ENCODE measurements around the gene BMP5. TPM values are rescaled to one million over a fixed set of nuclear protein-coding genes. Genes with fewer than 3 reads are reported as not detected.

Gene BMP5
- total RNA-seq, 1 donor from 2014 or later, result 0.50 TPM

DNA sequence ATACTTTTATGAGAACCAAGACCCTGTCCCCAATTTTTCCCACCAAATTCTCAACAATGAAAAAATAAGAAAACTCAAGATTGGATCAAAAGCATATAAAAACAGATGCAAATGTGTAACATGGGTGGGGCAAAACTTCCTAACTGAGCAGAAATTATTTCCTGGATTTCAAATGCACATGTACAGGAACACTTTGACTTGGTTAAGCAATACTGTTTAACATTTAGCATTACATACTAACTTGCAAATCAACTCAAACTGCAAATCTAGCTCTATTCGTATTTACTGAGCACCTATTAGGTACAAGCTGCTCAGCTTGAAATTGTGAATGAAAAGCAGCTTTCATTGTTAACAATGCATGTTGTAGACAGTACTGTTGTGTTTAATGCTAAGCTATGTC, 40.2 kb downstream of the BMP5 start:
- Histone ChIP-seq H3K9ac (ENCODE audit: low read length) (no peak overlapping the region), H3K4me3 (ENCODE audit: insufficient read depth, low read depth, low read length) (no peak overlapping the region), H3K9me3 (ENCODE audit: insufficient read depth, low read depth, low read length) (no peaks in the 10 kb centered on the region), H2AFZ (ENCODE audit: low read depth, low read length) (no peak overlapping the region), H3K79me2 (ENCODE audit: insufficient read depth, low read length) (no peaks in the 10 kb centered on the region), H3K4me1 (ENCODE audit: insufficient read depth, low read length) (no peaks in the 10 kb centered on the region), H3K27me3 (ENCODE audit: insufficient read depth, low read length) (no peaks in the 10 kb centered on the region), H3K4me2 (ENCODE audit: low read length) (no peak overlapping the region), H3K27ac (ENCODE audit: low read depth, low read length) (no peak overlapping the region), H3K36me3 (ENCODE audit: insufficient read depth, low read length) (no peaks in the 10 kb centered on the region), H4K20me1 (ENCODE audit: insufficient read depth, low read length) (no peaks in the 10 kb centered on the region)
- no peaks in the 10 kb centered on the region for H3K9me3 Mint-ChIP-seq (ENCODE audit: unreplicated experiment)
- H3K27me3 Mint-ChIP-seq (ENCODE audit: low read depth, unreplicated experiment), result no peaks in the 10 kb centered on the region
- FAIRE-seq (no peak), DNase-seq (ENCODE audit: low read depth) (no peak)
- H3K4me1 Mint-ChIP-seq (ENCODE audit: low read depth, unreplicated experiment), result no peaks in the 10 kb centered on the region
- no peak for TF ChIP-seq EZH2 (IDR thresholded peaks at IDR 0.05; ENCODE audit: insufficient read depth, low read length)
- TF ChIP-seq, protein P1, sequence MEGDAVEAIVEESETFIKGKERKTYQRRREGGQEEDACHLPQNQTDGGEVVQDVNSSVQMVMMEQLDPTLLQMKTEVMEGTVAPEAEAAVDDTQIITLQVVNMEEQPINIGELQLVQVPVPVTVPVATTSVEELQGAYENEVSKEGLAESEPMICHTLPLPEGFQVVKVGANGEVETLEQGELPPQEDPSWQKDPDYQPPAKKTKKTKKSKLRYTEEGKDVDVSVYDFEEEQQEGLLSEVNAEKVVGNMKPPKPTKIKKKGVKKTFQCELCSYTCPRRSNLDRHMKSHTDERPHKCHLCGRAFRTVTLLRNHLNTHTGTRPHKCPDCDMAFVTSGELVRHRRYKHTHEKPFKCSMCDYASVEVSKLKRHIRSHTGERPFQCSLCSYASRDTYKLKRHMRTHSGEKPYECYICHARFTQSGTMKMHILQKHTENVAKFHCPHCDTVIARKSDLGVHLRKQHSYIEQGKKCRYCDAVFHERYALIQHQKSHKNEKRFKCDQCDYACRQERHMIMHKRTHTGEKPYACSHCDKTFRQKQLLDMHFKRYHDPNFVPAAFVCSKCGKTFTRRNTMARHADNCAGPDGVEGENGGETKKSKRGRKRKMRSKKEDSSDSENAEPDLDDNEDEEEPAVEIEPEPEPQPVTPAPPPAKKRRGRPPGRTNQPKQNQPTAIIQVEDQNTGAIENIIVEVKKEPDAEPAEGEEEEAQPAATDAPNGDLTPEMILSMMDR (IDR thresholded peaks at IDR 0.05; ENCODE audit: insufficient read depth, low read depth, low read length), result no peak
- H3K36me3 Mint-ChIP-seq (ENCODE audit: low read depth, unreplicated experiment), result no peaks in the 10 kb centered on the region
- no peak overlapping the region for H3K27ac Mint-ChIP-seq (ENCODE audit: unreplicated experiment)
- no peak overlapping the region for H3K4me3 Mint-ChIP-seq (ENCODE audit: unreplicated experiment)

- H3K27me3 ChIP-seq (ENCODE audit: insufficient read depth, low read length), result no peaks in the 10 kb centered on the region
- H3K9me3 ChIP-seq (ENCODE audit: insufficient read depth, low read depth, low read length), result no peaks in the 10 kb centered on the region
- no peaks in the 10 kb centered on the region for H3K4me1 ChIP-seq (ENCODE audit: insufficient read depth, low read length)
- Mint-ChIP-seq H3K4me3 (ENCODE audit: unreplicated experiment) (no peak overlapping the region), H3K4me1 (ENCODE audit: low read depth, unreplicated experiment) (no peaks in the 10 kb centered on the region), H3K27ac (ENCODE audit: unreplicated experiment) (no peak overlapping the region), H3K36me3 (ENCODE audit: low read depth, unreplicated experiment) (no peaks in the 10 kb centered on the region), H3K9me3 (ENCODE audit: unreplicated experiment) (no peaks in the 10 kb centered on the region), H3K27me3 (ENCODE audit: low read depth, unreplicated experiment) (no peaks in the 10 kb centered on the region)
- H3K9ac ChIP-seq (ENCODE audit: low read length), result no peak overlapping the region
- no peaks in the 10 kb centered on the region for H3K36me3 ChIP-seq (ENCODE audit: insufficient read depth, low read length)
- H3K27ac ChIP-seq (ENCODE audit: low read depth, low read length), result no peak overlapping the region
- TF ChIP-seq EZH2 (IDR thresholded peaks at IDR 0.05; ENCODE audit: insufficient read depth, low read length), result no peak
- TF ChIP-seq, protein P1 (IDR thresholded peaks at IDR 0.05; ENCODE audit: insufficient read depth, low read depth, low read length), result no peak
- no peak overlapping the region for H3K4me2 ChIP-seq (ENCODE audit: low read length)
- FAIRE-seq, result no peak
- H4K20me1 ChIP-seq (ENCODE audit: insufficient read depth, low read length), result no peaks in the 10 kb centered on the region
- H3K79me2 ChIP-seq (ENCODE audit: insufficient read depth, low read length), result no peaks in the 10 kb centered on the region
- H2AFZ ChIP-seq (ENCODE audit: low read depth, low read length), result no peak overlapping the region
- no peak for DNase-seq (ENCODE audit: low read depth)
- no peak overlapping the region for H3K4me3 ChIP-seq (ENCODE audit: insufficient read depth, low read depth, low read length)
These were observed 42.1 kb downstream of the BMP5 start for GRCh38 chr6:55833284-55833683.

DNA sequence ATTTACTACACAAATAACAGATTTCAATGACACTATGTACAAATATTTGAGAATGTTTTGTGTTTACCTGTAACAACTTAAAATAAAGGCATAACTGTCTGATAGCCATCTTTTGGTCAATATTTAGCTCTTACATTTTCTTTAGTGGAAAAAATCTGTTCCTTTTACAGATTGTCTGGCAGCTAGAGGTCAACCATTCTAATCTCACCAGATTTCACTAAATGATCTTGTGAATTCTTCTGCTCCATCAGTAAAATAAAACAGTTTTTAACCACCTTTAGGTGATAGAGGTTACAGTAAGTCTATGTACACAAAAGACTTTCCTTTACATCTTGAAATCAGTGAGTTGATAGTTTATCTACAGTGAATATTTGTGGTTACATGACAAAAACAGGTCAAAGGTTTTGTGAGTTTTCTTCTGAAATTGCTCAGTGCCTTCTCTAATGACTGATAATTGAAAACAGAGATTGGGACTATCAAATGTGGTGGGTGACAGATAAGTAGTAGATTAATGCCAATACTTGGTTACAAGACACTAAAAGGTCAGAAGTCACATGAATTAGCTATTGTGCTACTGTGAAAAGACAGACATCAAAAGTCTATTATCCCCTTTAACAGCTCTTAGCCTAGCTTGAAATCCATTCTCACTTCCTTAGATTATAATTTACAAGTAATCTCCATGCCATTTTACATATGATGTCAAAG, 47.4 kb downstream of the BMP5 start:
- Histone ChIP-seq H3K9me3 (ENCODE audit: insufficient read depth, low read depth, low read length) (no peaks in the 10 kb centered on the region), H3K4me3 (ENCODE audit: insufficient read depth, low read depth, low read length) (no peak overlapping the region), H3K4me2 (ENCODE audit: low read length) (no peak overlapping the region), H3K9ac (ENCODE audit: low read length) (no peak overlapping the region), H3K4me1 (ENCODE audit: insufficient read depth, low read length) (no peaks in the 10 kb centered on the region), H3K27ac (ENCODE audit: low read depth, low read length) (no peak overlapping the region), H3K27me3 (ENCODE audit: insufficient read depth, low read length) (no peaks in the 10 kb centered on the region), H4K20me1 (ENCODE audit: insufficient read depth, low read length) (no peaks in the 10 kb centered on the region), H3K36me3 (ENCODE audit: insufficient read depth, low read length) (no peaks in the 10 kb centered on the region), H2AFZ (ENCODE audit: low read depth, low read length) (no peak overlapping the region), H3K79me2 (ENCODE audit: insufficient read depth, low read length) (no peaks in the 10 kb centered on the region)
- Mint-ChIP-seq H3K4me3 (ENCODE audit: unreplicated experiment) (no peak overlapping the region), H3K36me3 (ENCODE audit: low read depth, unreplicated experiment) (no peaks in the 10 kb centered on the region), H3K9me3 (ENCODE audit: unreplicated experiment) (no peaks in the 10 kb centered on the region), H3K27ac (ENCODE audit: unreplicated experiment) (no peak overlapping the region), H3K4me1 (ENCODE audit: low read depth, unreplicated experiment) (peaks cover 17% of the 10 kb centered on the region), H3K27me3 (ENCODE audit: low read depth, unreplicated experiment) (no peaks in the 10 kb centered on the region)
- TF ChIP-seq, protein P1 (IDR thresholded peaks at IDR 0.05; ENCODE audit: insufficient read depth, low read depth, low read length), result no peak
- no peak for TF ChIP-seq EZH2 (IDR thresholded peaks at IDR 0.05; ENCODE audit: insufficient read depth, low read length)
- DNase-seq (ENCODE audit: low read depth) (peak; percentile 8), FAIRE-seq (no peak)
